ENCODE measurements around the gene CAMK2G. TPM values are rescaled to one million over a fixed set of nuclear protein-coding genes. Genes with fewer than 3 reads are reported as not detected.

The CAMK2G gene
- total RNA-seq (2013) = 26.4 TPM
- polyA plus RNA-seq (10 to 100 TPM in 1 of 3 donors, 1 to 10 TPM in 2; 1.7 to 60.7 (median 3.0) TPM), polyA minus RNA-seq (23.1 and 29.7 TPM in 2 replicates), total RNA-seq (6.3 to 53.3 (median 38.2) reads per million in 11 experiments)

GRCh38 chr10:73874267-73875138 lies at the start of gene CAMK2G:
Gene CAMK2G, minus strand, starts transcription at chr10:73874555. Its CDS starts 94 bp downstream, at chr10:73874461.
- no peaks in the 10 kb centered on the region for H3K9me3 ChIP-seq (replicated peaks in 1 of 2; ENCODE audit: control insufficient read depth in 1 of 2, insufficient read depth in 1 of 2, low read length in 2 of 2)
- peak within 1 kb of the TSS; percentile 82 to 88 (median 82) for H3K4me3 ChIP-seq (replicated peaks in 1 of 3; ENCODE audit: low read depth in 2 of 3, low read length in 3 of 3)
- peaks cover 14 to 34% of the 10 kb centered on the region in 2 donors for H3K36me3 ChIP-seq (replicated peaks in 1 of 2; ENCODE audit: control insufficient read depth in 1 of 2, insufficient read depth in 2 of 2, low read length in 2 of 2)
- peak; percentile 78 to 88 (median 86) for DNase-seq
- H3K4me1 Mint-ChIP-seq = peaks cover 51% of the 10 kb centered on the region
- no peaks in the 10 kb centered on the region for H3K27me3 ChIP-seq (ENCODE audit: control insufficient read depth in 2 of 2, insufficient read depth in 2 of 2, low read length in 2 of 2)
- no peaks in the 10 kb centered on the region for H3K9me3 Mint-ChIP-seq
- peaks cover 0 to 3% (median 1%) of the 10 kb centered on the region in 3 donors for H3K27me3 Mint-ChIP-seq (ENCODE audit: low read depth in 3 of 3)
- H3K36me3 Mint-ChIP-seq = peaks cover 32% of the 10 kb centered on the region in 2 donors
- H3K4me1 ChIP-seq (ENCODE audit: control insufficient read depth in 1 of 2, insufficient read depth in 2 of 2, low read length in 2 of 2) = peaks cover 23 to 39% of the 10 kb centered on the region in 2 donors
- TF ChIP-seq CTCF (IDR thresholded peaks at IDR 0.05) = no peak
- H3K9ac ChIP-seq (ENCODE audit: insufficient read depth, low read length, poor library complexity, severe bottlenecking) = peak within 1 kb of the TSS; percentile 61
- peak within 1 kb of the TSS; percentile 61 to 67 for H3K27ac ChIP-seq (ENCODE audit: low read depth in 1 of 2, low read length in 2 of 2)
- intact Hi-C loops (cut with micrococcal nuclease) = loop anchor here (5.0 kb wide), 2 partner anchors 62 to 278 kb away; partner anchors contain the start of genes ADK (in 1 of the 2), AP3M1 (in 1 of the 2) and NDST2 (in 1 of the 2)
- WGBS (ENCODE audit: insufficient coverage) = under 1% methylated on average over 90 of the region's 95 CpGs
- peak within 1 kb of the TSS; percentile 73 to 96 (median 89) for H3K27ac Mint-ChIP-seq
- H3K4me3 Mint-ChIP-seq = peak within 1 kb of the TSS; percentile 85 to 97
- H2AFZ ChIP-seq (ENCODE audit: insufficient read depth, low read depth, low read length, poor library complexity, severe bottlenecking) = peak within 1 kb of the TSS; percentile 90
- H4K20me1 ChIP-seq (ENCODE audit: insufficient read depth, low read length) = peaks cover 35% of the 10 kb centered on the region
- H3K79me2 ChIP-seq (ENCODE audit: insufficient read depth, low read length) = peaks cover 44% of the 10 kb centered on the region
- H3K4me2 ChIP-seq (replicated peaks; ENCODE audit: extremely low read depth, low read length, poor library complexity, severe bottlenecking) = peak within 1 kb of the TSS; percentile 94

GRCh38 chr10:73922864-73923133 lies 48.4 kb upstream of the CAMK2G start:
- H3K27ac ChIP-seq (ENCODE audit: low read depth in 1 of 2, low read length in 2 of 2) = no peak overlapping the region
- H3K79me2 ChIP-seq (ENCODE audit: insufficient read depth, low read length) = no peaks in the 10 kb centered on the region
- no peaks in the 10 kb centered on the region for H3K36me3 ChIP-seq (replicated peaks in 1 of 2; ENCODE audit: control insufficient read depth in 1 of 2, insufficient read depth in 2 of 2, low read length in 2 of 2)
- no peak overlapping the region for H3K4me3 Mint-ChIP-seq
- no peak overlapping the region for H3K4me2 ChIP-seq (replicated peaks; ENCODE audit: extremely low read depth, low read length, poor library complexity, severe bottlenecking)
- TF ChIP-seq CTCF (IDR thresholded peaks at IDR 0.05) = no peak
- peaks cover 28 to 31% of the 10 kb centered on the region in 2 donors for H3K4me1 ChIP-seq (ENCODE audit: control insufficient read depth in 1 of 2, insufficient read depth in 2 of 2, low read length in 2 of 2)
- peaks cover 0 to 2% of the 10 kb centered on the region in 2 donors for H3K36me3 Mint-ChIP-seq
- WGBS (ENCODE audit: insufficient coverage) = 100% methylated on average over 1 of the region's 2 CpGs
- DNase-seq = no peak
- no peak overlapping the region for H3K4me3 ChIP-seq (replicated peaks in 1 of 3; ENCODE audit: low read depth in 2 of 3, low read length in 3 of 3)
- peaks cover 2 to 4% (median 3%) of the 10 kb centered on the region in 3 donors for H3K27me3 Mint-ChIP-seq (ENCODE audit: low read depth in 3 of 3)
- no peaks in the 10 kb centered on the region for H3K27me3 ChIP-seq (ENCODE audit: control insufficient read depth in 2 of 2, insufficient read depth in 2 of 2, low read length in 2 of 2)
- H2AFZ ChIP-seq (ENCODE audit: insufficient read depth, low read depth, low read length, poor library complexity, severe bottlenecking) = no peak overlapping the region
- no peak overlapping the region for H3K9ac ChIP-seq (ENCODE audit: insufficient read depth, low read length, poor library complexity, severe bottlenecking)
- no peaks in the 10 kb centered on the region for H4K20me1 ChIP-seq (ENCODE audit: insufficient read depth, low read length)
- H3K9me3 ChIP-seq (replicated peaks in 1 of 2; ENCODE audit: control insufficient read depth in 1 of 2, insufficient read depth in 1 of 2, low read length in 2 of 2) = no peaks in the 10 kb centered on the region
- intact Hi-C loops (cut with micrococcal nuclease) = no loop called here
- H3K9me3 Mint-ChIP-seq = peaks cover 0 to 4% (median 0%) of the 10 kb centered on the region in 7 donors
- H3K27ac Mint-ChIP-seq = no peak overlapping the region
- H3K4me1 Mint-ChIP-seq = peaks cover 33% of the 10 kb centered on the region
